Measurements from ENCODE around the gene PRR33.

PRR33 gene

DNA sequence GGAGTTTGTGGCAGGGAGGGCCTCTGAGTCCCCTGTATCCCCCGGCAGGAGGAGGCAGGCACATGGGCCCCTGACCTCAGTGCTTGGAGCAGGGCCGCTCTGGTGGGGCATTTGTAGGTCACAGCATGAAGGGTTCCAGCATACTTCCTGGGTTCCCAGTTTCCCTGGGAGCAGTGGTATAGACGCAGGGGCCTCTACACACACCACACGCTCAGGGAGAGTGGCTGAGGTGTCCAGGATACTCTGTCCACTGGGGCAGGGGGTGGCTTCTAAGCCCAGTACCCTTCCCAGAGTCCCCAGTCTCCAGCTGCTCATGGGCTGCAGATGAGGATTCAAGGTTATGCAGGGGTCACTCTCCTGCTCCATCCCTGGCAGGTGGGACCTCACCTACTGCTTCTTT is 32.7 kb downstream of the PRR33 start:
- TF ChIP-seq, protein P1, sequence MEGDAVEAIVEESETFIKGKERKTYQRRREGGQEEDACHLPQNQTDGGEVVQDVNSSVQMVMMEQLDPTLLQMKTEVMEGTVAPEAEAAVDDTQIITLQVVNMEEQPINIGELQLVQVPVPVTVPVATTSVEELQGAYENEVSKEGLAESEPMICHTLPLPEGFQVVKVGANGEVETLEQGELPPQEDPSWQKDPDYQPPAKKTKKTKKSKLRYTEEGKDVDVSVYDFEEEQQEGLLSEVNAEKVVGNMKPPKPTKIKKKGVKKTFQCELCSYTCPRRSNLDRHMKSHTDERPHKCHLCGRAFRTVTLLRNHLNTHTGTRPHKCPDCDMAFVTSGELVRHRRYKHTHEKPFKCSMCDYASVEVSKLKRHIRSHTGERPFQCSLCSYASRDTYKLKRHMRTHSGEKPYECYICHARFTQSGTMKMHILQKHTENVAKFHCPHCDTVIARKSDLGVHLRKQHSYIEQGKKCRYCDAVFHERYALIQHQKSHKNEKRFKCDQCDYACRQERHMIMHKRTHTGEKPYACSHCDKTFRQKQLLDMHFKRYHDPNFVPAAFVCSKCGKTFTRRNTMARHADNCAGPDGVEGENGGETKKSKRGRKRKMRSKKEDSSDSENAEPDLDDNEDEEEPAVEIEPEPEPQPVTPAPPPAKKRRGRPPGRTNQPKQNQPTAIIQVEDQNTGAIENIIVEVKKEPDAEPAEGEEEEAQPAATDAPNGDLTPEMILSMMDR (IDR thresholded peaks at IDR 0.05): no peak

GRCh38 chr11:1858576-1858975 is 33.1 kb downstream of the PRR33 start:
- TF ChIP-seq, protein P1 (IDR thresholded peaks at IDR 0.05): no peak

GRCh38 chr11:1858154-1858553 is 33.5 kb downstream of the PRR33 start:
- TF ChIP-seq, protein P1 (IDR thresholded peaks at IDR 0.05): no peak

GRCh38 chr11:1857064-1857463 is 34.6 kb downstream of the PRR33 start:
- TF ChIP-seq, protein P1 (IDR thresholded peaks at IDR 0.05): no peak

DNA sequence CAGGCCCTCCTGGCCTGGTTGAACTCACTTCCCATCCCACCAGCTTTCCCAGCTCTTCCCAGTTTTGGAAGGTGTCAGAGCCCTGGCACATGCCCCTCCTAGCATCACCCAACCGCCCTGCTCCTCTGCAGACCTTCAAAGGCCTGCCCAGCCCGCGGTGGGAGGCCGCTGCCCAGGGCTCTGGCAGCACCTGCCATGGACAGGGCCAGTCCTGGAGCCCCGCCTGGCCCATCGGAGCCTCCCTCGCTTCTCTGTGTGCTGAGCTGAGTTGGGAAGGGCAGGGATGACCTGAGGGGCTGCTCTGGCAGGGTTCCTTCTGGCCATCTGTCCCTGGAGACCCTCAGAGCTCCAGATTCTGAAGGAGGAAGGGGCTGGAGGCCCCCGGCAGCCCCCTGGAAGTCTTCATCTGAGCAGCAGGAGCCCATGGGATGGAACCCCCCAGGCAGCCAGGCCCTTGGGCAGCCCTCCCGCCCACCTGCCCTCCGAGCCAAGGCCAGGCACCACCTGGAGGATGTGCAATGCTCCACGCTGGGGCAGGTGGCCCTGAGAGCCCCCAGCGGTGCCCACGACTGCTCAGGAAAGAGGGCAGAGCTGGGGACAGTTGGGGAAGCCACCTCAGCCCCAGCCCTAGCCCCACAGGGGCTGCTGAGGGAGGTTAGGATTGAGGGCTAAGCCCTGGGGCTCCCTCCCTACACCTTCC is 35.2 kb downstream of the PRR33 start:
- TF ChIP-seq, protein P1 (IDR thresholded peaks at IDR 0.05): no peak

- TF ChIP-seq, protein P1 (IDR thresholded peaks at IDR 0.05): no peak
These were observed 35.8 kb downstream of the PRR33 start for GRCh38 chr11:1855886-1856265.

DNA sequence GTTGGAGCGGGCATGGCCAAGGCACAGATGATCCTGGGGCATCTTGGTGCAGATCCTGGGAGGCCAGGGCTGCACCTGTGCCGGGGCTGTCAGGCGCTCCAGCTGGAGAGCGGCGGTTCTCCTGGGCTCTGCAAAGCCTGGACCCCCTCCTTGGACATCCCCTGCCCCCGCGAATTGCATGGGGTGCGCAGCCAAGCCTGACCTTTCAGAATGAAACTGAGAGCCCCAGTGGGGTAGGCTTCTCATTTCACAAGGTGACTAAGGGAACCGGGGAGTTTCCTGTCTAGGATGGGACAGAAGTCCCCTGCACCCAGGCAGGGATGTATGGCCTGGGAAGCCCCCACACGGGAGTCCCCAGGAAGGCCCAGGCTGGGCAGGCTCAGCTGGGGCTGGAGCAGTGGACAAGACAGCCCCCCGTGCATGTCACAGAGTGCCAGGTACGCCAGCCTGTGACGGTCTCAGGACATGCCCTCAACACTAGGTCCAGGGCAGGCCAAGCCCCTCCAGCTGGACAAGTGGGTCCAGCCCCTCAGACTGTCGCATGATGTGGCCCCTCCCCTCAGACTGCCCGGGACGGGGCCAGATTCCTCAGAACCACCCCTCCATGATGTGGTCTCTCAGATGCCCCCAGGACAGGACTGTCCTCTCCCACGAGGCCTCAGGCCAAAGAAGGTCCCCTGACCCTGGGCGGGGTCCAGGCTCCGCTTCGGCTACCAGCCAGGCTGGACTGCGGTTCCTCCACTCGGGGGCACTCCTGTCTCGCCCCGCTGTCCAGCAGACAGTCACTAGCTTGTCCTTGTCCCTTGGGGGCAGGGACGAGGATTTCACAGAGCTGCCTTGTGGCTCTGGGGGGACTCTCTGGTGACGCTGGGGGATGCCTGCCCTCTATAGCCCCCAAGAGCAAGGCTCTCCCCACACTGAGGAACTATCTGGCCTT is 36.5 kb downstream of the PRR33 start:
- TF ChIP-seq, protein P1 (IDR thresholded peaks at IDR 0.05): no peak

All from LNCAP (cell line).